K562 (cell line): ENCODE results near the gene IL17RC. TPM values are rescaled to one million over a fixed set of nuclear protein-coding genes. Genes with fewer than 3 reads are reported as not detected.

Experiments used
- ADNP ChIP-seq: fragments of 200-800 bp; sonication (Bioruptor generic); IDR thresholded peaks from 2 replicates; pipeline ENCODE4 v1.6.1; 2016; ENCODE audit warnings: missing genetic modification characterization, missing compliant biosample characterization
- EWSR1 ChIP-seq: fragments of 450-650 bp; IDR thresholded peaks from 2 replicates; pipeline ENCODE4 v1.6.1; 2018; ENCODE audit warnings: borderline replicate concordance, mild to moderate bottlenecking, low read depth, moderate library complexity; ENCODE audit not compliant: partially characterized antibody
- GABPA ChIP-seq: fragments of 200-800 bp; sonication (Bioruptor generic); conservative IDR thresholded peaks from 2 replicates; pipeline ENCODE4 v1.6.1; 2016; ENCODE audit warnings: low read depth, missing genetic modification characterization, missing compliant biosample characterization
- HNRNPL ChIP-seq: fragments of 200-400 bp; formaldehyde crosslinking; IDR thresholded peaks from 2 replicates; pipeline ENCODE4 v1.6.1; 2017; ENCODE audit warnings: low read depth, mild to moderate bottlenecking, low read length
- KAT7 ChIP-seq: sonication (generic); formaldehyde crosslinking; IDR thresholded peaks from 2 replicates; pipeline ENCODE4 v1.8.0; 2022; ENCODE audit warnings: missing genetic modification reagents, mild to moderate bottlenecking, borderline replicate concordance
- MAFK ChIP-seq: IDR thresholded peaks from 2 replicates; pipeline ENCODE4 v1.6.1; 2011; ENCODE audit warnings: low read length, improper control_type of control experiment
- MEIS2 ChIP-seq: fragments of 450-650 bp; IDR thresholded peaks from 2 replicates; pipeline ENCODE4 v1.6.1; 2014; ENCODE audit warnings: mild to moderate bottlenecking; ENCODE audit not compliant: partially characterized antibody
- NFIX ChIP-seq: fragments of 250-450 bp; sonication (Bioruptor Pico); IDR thresholded peaks from 2 replicates; pipeline ENCODE4 v1.4.0; 2020; ENCODE audit warnings: low read depth, mild to moderate bottlenecking, moderate library complexity
- PRPF4 ChIP-seq: fragments of 200-400 bp; formaldehyde crosslinking; IDR thresholded peaks from one replicate; pipeline ENCODE4 v1.6.1; 2017; ENCODE audit warnings: low read length, low read depth, mild to moderate bottlenecking; ENCODE audit not compliant: insufficient read depth, poor library complexity, severe bottlenecking
- PTTG1 ChIP-seq: fragments of 450-650 bp; IDR thresholded peaks from 2 replicates; pipeline ENCODE4 v1.6.1; 2016; ENCODE audit warnings: low read depth, mild to moderate bottlenecking, missing genetic modification characterization, missing compliant biosample characterization
- SMARCA4 ChIP-seq: fragments of 450-650 bp; IDR thresholded peaks from 2 replicates; pipeline ENCODE4 v1.6.1; 2016
- TAL1 ChIP-seq: fragments of 450-650 bp; IDR thresholded peaks from 2 replicates; pipeline ENCODE4 v1.6.1; 2016; ENCODE audit warnings: mild to moderate bottlenecking
- ZNF232 ChIP-seq: sonication (generic); formaldehyde crosslinking; IDR thresholded peaks from 2 replicates; pipeline ENCODE4 v1.8.0; 2022; ENCODE audit warnings: mild to moderate bottlenecking, missing genetic modification reagents
- ZNF57 ChIP-seq: fragments of 450-650 bp; formaldehyde crosslinking; IDR thresholded peaks from 2 replicates; pipeline ENCODE4 v1.4.0; 2020; ENCODE audit warnings: mild to moderate bottlenecking, moderate library complexity
- ZNF717 ChIP-seq: fragments of 250-450 bp; sonication (Bioruptor Pico); IDR thresholded peaks from 2 replicates; pipeline ENCODE4 v1.5.0; 2021
- ZNF75A ChIP-seq: fragments of 450-650 bp; formaldehyde crosslinking; IDR thresholded peaks from 2 replicates; pipeline ENCODE4 v1.4.0; 2020; ENCODE audit warnings: mild to moderate bottlenecking
- polyA plus RNA-seq, 8 experiments: library from polyadenylated mRNA; depleted of rRNA in 4 of 8; stranded (reverse) in 5 of 8; unstranded in 3 of 8; fragments of >200 nt; fragmentation: Nextera tagmentation in 2 of 8; fragmentation: Illumina TruSeq in 1 of 8; extraction: Ambion mirVana in 2 of 8; extraction: Trizol in 1 of 8; gene quantifications; 2 replicates each; pipeline versions ENCODE4 v1.2.1 to v1.2.3, GENCODE V29; 2011 to 2014; ENCODE audit warnings: inconsistent platforms in 1 of 8, missing spikeins in 1 of 8
- total RNA-seq, 7 experiments: library from RNA; depleted of rRNA in 6 of 7; stranded (reverse); fragments of >200 nt in 6 of 7; fragmentation: Illumina TruSeq in 2 of 7; extraction: Trizol in 2 of 7; gene quantifications; 2 replicates each; pipeline versions ENCODE4 v1.2.1 to v1.2.3, GENCODE V29; 2011 to 2021; ENCODE audit warnings: low replicate concordance in 1 of 7
- TF ChIP-seq, protein P1 (sequence below): sonication (generic); formaldehyde crosslinking; IDR thresholded peaks from 2 replicates; pipeline ENCODE4 v1.8.0; 2022; ENCODE audit warnings: mild to moderate bottlenecking, low read depth, missing genetic modification reagents
- TF ChIP-seq, protein P2 (sequence below), 2 experiments: fragments of 150-350 bp in 1 of 2; IDR thresholded peaks; 2 replicates each; pipeline ENCODE4 v1.6.1; 2012 to 2016; ENCODE audit warnings: low read depth in 2 of 2, low read length in 2 of 2, mild to moderate bottlenecking in 1 of 2, moderate library complexity in 1 of 2
- TF ChIP-seq, protein P3 (sequence below): sonication (generic); formaldehyde crosslinking; IDR thresholded peaks from 2 replicates; pipeline ENCODE4 v1.8.0; 2022; ENCODE audit warnings: mild to moderate bottlenecking, missing genetic modification reagents

IL17RC gene
- total and polyA plus RNA-seq, 9 of the 15 experiments (the other 6 are each of a cell fraction or from before 2014, with no cell fraction given) = 0.15 to 11.4 (median 7.1) TPM; not detected in 1

DNA sequence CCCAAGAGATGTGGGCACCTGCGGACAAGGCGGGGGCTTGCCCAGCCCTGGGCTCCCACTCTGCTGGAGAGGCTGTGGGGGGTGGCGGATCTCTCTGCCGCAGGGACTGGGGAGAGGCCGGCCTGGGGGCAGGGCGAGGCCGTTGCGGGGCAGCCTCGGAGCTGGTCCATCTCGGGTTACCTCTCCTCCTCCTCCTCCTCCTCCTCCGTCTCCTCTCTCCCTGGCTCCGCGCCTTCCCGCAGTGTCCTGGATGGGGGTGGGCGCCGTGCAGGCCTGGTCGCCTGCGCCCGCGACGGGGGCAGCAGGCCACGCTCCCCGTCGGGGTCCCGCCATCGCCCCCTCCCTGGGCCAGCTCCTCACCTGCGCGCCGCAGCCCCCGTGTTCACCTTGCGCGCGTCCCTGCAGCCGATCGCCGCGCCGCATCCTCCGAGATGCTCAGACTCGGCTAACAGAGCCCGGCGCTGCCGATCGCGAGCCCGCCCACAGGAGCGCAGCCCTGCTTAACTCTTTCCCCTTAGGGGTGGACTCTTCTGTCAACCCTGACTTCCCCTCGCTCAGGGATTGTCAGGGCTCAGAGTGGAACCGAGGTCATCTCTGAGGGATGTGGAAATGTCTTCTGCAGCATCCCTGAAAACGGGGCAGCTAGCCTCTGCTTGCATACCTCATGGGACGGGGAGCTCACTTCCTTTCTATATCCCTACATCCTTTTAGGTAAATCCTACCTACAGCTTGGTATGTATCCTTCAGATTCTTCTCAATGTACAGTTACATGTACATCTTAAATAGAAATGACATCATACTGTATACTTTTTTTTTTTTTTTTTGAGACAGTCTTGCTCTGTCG lies 35.3 kb downstream of the IL17RC start, which contains the start of gene PRRT3 (continued):
- TF ChIP-seq KAT7 (CRISPR knock-in tag) = 0 out of 2 replicates have a peak, but pooled peaks have one; percentile 54
- TF ChIP-seq MAFK = no peak
- TF ChIP-seq PRPF4 = no peak
- TF ChIP-seq, protein P1, sequence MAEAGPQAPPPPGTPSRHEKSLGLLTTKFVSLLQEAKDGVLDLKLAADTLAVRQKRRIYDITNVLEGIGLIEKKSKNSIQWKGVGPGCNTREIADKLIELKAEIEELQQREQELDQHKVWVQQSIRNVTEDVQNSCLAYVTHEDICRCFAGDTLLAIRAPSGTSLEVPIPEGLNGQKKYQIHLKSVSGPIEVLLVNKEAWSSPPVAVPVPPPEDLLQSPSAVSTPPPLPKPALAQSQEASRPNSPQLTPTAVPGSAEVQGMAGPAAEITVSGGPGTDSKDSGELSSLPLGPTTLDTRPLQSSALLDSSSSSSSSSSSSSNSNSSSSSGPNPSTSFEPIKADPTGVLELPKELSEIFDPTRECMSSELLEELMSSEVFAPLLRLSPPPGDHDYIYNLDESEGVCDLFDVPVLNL (CRISPR knock-in tag) = no peak
- no peak for TF ChIP-seq ZNF232 (CRISPR knock-in tag)
- TF ChIP-seq, protein P2, sequence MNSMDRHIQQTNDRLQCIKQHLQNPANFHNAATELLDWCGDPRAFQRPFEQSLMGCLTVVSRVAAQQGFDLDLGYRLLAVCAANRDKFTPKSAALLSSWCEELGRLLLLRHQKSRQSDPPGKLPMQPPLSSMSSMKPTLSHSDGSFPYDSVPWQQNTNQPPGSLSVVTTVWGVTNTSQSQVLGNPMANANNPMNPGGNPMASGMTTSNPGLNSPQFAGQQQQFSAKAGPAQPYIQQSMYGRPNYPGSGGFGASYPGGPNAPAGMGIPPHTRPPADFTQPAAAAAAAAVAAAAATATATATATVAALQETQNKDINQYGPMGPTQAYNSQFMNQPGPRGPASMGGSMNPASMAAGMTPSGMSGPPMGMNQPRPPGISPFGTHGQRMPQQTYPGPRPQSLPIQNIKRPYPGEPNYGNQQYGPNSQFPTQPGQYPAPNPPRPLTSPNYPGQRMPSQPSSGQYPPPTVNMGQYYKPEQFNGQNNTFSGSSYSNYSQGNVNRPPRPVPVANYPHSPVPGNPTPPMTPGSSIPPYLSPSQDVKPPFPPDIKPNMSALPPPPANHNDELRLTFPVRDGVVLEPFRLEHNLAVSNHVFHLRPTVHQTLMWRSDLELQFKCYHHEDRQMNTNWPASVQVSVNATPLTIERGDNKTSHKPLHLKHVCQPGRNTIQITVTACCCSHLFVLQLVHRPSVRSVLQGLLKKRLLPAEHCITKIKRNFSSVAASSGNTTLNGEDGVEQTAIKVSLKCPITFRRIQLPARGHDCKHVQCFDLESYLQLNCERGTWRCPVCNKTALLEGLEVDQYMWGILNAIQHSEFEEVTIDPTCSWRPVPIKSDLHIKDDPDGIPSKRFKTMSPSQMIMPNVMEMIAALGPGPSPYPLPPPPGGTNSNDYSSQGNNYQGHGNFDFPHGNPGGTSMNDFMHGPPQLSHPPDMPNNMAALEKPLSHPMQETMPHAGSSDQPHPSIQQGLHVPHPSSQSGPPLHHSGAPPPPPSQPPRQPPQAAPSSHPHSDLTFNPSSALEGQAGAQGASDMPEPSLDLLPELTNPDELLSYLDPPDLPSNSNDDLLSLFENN (IDR thresholded peaks at IDR 0.05; ENCODE audit: low read depth in 2 of 2, low read length in 2 of 2) = peak in 1 of 2 experiments; percentile 86; a peak in 2 of 4 replicates
- no peak for TF ChIP-seq GABPA (tag)
- TF ChIP-seq ADNP = peak; percentile 75
- no peak for TF ChIP-seq EWSR1
- TF ChIP-seq, protein P3, sequence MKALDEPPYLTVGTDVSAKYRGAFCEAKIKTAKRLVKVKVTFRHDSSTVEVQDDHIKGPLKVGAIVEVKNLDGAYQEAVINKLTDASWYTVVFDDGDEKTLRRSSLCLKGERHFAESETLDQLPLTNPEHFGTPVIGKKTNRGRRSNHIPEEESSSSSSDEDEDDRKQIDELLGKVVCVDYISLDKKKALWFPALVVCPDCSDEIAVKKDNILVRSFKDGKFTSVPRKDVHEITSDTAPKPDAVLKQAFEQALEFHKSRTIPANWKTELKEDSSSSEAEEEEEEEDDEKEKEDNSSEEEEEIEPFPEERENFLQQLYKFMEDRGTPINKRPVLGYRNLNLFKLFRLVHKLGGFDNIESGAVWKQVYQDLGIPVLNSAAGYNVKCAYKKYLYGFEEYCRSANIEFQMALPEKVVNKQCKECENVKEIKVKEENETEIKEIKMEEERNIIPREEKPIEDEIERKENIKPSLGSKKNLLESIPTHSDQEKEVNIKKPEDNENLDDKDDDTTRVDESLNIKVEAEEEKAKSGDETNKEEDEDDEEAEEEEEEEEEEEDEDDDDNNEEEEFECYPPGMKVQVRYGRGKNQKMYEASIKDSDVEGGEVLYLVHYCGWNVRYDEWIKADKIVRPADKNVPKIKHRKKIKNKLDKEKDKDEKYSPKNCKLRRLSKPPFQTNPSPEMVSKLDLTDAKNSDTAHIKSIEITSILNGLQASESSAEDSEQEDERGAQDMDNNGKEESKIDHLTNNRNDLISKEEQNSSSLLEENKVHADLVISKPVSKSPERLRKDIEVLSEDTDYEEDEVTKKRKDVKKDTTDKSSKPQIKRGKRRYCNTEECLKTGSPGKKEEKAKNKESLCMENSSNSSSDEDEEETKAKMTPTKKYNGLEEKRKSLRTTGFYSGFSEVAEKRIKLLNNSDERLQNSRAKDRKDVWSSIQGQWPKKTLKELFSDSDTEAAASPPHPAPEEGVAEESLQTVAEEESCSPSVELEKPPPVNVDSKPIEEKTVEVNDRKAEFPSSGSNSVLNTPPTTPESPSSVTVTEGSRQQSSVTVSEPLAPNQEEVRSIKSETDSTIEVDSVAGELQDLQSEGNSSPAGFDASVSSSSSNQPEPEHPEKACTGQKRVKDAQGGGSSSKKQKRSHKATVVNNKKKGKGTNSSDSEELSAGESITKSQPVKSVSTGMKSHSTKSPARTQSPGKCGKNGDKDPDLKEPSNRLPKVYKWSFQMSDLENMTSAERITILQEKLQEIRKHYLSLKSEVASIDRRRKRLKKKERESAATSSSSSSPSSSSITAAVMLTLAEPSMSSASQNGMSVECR (CRISPR knock-in tag) = peak; percentile 60; the same call in 1 of the 2 replicates
- no peak for TF ChIP-seq ZNF717
- TF ChIP-seq ZNF57 (CRISPR knock-in tag) = no peak
- no peak for TF ChIP-seq TAL1
- TF ChIP-seq NFIX (CRISPR knock-in tag) = no peak
- TF ChIP-seq HNRNPL = peak; percentile 54; the same call in 1 of the 2 replicates
- peak; percentile 15 for TF ChIP-seq MEIS2
- TF ChIP-seq PTTG1 (tag) = no peak
- TF ChIP-seq SMARCA4 = no peak
- TF ChIP-seq ZNF75A (CRISPR knock-in tag) = no peak
